Measurements from ENCODE around the gene ADGRB2.

- TF ChIP-seq CTCF (conservative IDR thresholded peaks at IDR 0.05; ENCODE audit: low read length) (no peak), EZH2phosphoT487 (IDR thresholded peaks at IDR 0.05; ENCODE audit: borderline replicate concordance, low read depth, low read length) (no peak)
Observed at GRCh38 chr1:31679091-31679490, 85.0 kb downstream of the ADGRB2 start.

All from OCI-LY7 (cell line).